Jurkat, Clone E6-1 (cell line): Measurements from ENCODE around the gene NUMB.
"Not testable (repeated sequence)": the region's sequence is repeated elsewhere in the genome, so short reads cannot be mapped to it uniquely, and the experiment has no call there.

Experiments used
- DNase-seq: peaks from one replicate; pipeline ENCODE4 v3.0.0-alpha.2; 2011; ENCODE audit warnings: low read depth, low spot score
- H3K4me3 ChIP-seq: 2 replicates; pipeline ENCODE4 v1.5.1; 2011; ENCODE audit warnings: mild to moderate bottlenecking, low read length, control low read depth, moderate library complexity

Gene NUMB

GRCh38 chr14:73313151-73313550 is 145.2 kb downstream of the NUMB start:
- DNase-seq, result no peak
- H3K4me3 ChIP-seq, result no peak overlapping the region

- no peak overlapping the region for H3K4me3 ChIP-seq
- peak; percentile 32 for DNase-seq
Observed at GRCh38 chr14:73312687-73313086, 145.7 kb downstream of the NUMB start.

DNA sequence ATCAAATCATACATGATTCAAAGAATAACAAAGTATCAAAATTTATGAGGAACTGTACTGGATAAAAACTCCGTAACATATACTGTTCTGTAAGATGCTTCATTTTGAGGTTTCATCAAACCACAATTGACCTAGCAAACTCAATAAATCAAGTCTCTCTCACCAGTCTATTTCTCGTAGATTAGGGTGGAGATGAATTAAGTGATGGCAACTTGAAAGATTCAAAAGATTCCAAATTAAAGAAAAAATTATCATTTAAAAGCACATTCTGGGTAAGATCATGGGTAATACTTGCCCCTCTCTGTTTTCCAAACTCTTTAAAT is 146.7 kb downstream of the NUMB start:
- no peak for DNase-seq
- no peak overlapping the region for H3K4me3 ChIP-seq

GRCh38 chr14:73309207-73309606 is 149.1 kb downstream of the NUMB start:
- not testable (repeated sequence) for H3K4me3 ChIP-seq, DNase-seq

DNA sequence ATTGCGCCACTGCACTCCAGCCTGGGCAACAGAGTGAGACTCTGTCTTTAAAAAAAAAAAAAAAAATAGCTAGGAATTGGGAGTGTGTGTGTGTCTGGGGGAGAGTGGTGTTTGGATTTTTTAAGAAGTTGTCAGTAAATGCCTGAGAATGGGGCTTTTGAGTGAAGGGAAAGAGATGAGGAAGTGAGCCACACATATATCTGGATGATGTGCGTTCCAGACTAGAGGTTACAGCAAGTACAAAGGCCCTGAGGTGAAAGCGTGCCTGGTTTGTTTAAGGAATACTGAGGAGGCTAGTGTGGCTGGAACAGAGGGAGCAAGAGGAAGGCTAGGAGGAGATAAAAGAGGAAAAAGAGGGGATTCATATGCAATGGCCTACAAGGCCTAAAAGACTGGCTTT is 151.1 kb downstream of the NUMB start:
- DNase-seq, result no peak

DNA sequence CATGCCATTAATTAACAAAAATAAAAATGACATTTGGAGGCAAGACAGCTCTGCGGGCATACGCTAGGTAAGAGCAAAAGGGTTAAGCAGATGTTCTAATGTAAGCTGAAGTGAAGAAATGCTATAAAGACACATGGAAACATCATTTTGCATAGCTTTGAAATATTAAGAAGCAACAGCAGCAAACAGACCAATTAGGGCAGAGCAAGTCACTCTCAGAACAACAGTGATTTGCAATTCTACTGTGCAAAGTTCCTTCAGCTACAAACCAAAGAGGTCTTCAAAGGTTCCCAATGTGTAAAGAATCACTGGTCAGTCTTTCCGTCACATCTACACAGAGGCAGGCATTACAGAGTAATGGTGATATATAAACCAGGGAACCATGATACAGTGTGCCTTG is 152.8 kb downstream of the NUMB start:
- no peak for DNase-seq
- H3K4me3 ChIP-seq, result no peak overlapping the region

More for the DNA sequence above, 151.1 kb downstream of the NUMB start:
- no peak overlapping the region for H3K4me3 ChIP-seq

DNA sequence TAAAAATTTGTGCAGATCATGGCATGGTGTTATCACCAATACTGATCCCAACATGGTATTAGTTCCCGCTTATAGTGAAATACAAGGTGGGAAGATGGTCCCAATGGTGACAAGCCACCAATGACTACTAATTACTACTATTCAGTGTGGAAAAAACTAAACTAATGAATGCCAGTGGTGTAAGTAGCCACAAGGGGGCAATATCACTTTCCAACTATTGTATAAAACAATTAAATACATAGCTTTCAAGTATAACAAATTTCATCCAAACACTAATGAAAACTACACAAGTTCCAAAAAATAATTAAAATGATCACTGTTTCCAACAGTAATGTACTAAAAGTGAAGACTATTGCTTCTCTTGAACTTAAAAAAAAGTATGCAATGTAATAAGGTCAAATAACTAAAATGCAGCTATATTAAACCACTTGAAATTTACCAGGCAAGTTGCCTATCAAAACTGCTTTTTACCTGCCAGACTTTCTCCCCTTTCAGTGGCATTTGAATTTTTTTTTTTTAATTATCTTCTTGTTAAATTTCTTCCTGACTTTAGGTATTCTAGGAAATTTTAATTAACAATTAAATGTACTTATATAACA is 163.0 kb downstream of the NUMB start:
- DNase-seq, result peak; percentile 31
- H3K4me3 ChIP-seq, result no peak overlapping the region

DNA sequence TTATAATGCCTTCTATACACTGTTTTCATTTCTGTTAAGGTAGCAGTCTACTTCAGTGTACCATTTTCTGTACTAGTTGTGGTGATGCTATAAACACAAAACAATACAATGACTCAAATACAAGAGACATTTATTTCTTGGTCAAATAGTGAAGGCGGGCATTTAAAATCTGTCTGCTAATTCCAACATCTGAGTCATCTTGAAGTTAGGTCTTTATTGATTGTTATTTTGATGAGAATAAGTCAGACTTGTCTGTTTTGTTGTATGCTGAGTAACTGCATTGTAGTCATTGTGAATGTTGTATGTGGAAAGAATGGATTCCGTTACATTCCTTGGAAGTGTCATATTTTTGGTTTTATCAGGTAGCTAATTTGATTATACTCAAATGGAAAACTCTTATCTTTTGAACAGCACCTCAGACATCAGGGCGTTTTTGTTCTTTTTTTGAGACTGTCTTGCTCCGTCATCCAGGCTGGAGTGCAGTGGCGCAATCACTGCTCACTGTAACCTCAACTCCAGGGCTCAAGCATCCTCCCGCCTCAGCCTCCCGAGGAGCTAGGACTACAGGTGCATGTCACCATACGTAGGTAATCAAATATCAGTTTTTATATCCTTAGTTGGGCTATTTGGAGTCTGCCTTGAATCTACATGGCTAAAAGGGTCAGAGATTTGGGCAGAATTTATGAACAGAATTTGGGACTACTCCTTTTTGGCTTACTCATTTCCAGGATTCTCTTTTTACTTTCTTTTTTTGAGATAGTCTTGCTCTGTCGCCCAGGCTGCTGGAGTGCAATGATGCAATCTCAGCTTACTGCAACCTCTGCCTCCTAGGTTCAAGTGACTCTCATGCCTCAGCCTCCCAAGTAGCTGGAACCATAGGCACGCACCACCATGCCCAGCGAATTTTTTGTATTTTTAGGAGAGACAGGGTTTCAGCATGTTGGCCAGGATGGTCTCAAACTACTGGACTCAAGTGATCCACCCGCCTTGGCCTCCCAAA is 164.3 kb downstream of the NUMB start:
- no peak overlapping the region for H3K4me3 ChIP-seq
- DNase-seq, result no peak

DNA sequence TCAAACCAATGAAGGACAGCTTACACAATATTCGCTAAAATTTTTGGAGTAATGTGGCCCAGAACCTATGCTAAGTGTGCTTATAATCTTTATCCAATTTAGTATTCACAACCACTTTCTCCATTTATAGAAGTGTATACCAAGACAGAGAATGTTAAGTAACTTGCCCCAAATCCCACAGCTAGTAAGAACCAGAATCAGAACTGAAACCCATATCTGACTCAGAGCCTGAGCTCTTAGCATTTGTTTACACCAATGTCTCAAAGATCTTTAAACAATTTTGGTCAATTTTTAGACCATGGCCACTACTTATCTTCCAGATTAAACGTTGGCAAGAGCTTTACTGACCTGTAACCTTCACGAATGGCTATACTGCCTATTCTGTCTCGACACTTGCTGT is 168.1 kb downstream of the NUMB start:
- DNase-seq, result no peak
- H3K4me3 ChIP-seq, result no peak overlapping the region

- DNase-seq, result no peak
- H3K4me3 ChIP-seq, result no peak overlapping the region
Observed at GRCh38 chr14:73289729-73290128, 168.6 kb downstream of the NUMB start.

DNA sequence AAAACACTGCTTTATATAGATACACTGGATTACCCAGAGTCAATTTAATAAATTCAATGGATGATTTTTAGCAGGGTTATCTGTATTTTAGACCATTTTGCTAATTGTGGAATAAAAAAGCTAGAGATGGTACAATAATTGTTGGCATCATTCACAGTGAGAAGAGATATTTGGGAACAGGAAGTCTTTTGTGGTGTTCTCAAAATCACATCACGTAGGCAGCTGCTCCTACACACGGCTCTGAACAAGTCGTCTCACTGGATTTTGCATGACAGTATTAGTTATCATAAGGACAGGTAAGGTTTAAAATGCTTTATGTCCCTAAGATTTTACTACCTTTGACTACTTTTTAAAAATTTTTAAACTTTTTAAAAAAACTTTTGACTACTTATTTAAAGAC is 169.0 kb downstream of the NUMB start:
- no peak overlapping the region for H3K4me3 ChIP-seq
- DNase-seq, result peak; percentile 15

DNA sequence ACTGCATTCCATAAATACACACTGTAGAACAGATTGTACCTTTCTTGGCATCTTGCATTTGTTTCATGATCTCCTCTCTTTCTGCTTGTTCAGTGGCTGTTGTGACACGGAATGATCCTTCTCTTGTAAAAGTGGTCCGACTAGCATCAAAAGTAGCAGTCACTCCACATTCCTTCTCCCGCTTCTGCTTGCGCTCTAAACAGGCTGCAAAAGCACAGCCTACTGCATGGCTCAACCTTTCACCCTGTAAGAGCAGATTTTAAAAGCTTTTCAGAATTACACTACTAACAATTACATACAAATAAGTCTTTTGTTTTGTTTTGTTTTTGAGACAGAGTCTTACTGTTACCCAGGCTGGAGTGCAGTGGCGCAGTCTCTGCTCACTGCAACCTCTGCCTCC is 171.3 kb downstream of the NUMB start:
- no peak overlapping the region for H3K4me3 ChIP-seq
- no peak for DNase-seq

DNA sequence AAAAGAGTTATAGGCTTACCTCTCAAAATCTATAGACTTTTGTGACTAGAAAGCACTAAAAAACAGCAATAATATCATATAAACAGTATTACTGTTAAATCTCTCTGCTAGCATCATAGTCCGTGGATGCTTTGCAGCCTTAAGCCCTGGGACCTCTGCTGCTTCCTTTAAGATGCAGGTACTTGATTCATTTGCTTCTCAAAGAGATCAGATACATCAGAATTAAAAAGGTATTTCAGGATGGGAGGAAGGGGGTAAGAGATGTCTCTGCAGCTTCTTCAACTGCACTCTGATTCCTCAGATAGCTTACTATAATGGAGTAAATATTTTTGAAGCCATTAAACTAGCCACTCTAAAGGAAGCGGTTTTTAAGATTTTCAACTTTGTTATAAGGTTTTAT is 171.7 kb downstream of the NUMB start:
- H3K4me3 ChIP-seq, result no peak overlapping the region
- no peak for DNase-seq

GRCh38 chr14:73285979-73286378 is 172.4 kb downstream of the NUMB start:
- no peak for DNase-seq
- no peak overlapping the region for H3K4me3 ChIP-seq

- DNase-seq, result no peak
- H3K4me3 ChIP-seq, result no peak overlapping the region
Observed at GRCh38 chr14:73283608-73284379, 174.6 kb downstream of the NUMB start.

DNA sequence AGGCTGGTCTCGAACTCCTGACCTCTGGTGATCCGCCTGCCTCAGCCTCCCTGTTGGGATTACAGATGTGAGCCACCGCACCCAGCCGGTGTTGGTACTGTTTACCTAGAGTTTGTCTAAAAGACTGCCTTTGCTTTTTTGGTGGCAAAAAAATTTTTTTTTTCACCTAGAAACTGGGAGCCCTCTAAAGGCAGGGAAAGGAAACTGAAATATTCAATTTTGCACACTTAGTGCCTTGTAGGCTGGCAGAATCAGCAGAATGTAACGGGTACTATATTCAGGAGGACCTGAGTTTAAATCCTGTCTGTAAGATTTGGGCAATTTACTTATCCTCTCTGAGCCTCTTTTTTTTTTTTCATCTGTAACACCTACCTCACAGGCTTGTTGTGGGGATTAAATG is 177.4 kb downstream of the NUMB start:
- H3K4me3 ChIP-seq, result no peak overlapping the region
- no peak for DNase-seq

DNA sequence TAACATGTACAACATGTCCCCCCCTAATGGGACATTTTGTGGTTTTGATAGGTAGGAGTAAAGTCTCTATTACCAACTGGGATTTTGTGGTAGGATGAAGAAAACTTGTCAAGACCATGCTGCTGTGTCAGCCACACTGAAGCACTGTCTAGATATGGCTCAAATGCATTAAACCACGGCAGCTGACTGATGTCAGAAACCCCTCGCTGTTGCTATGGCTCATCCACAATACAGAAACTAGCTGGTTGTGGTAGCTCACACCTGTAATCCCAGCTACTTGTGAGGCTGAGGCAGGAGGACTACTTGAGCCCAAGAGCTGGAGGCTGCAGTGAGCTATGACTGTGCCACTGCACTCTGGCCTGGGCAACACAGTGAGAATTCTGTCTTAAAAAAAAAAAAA is 181.0 kb downstream of the NUMB start:
- DNase-seq, result no peak

GRCh38 chr14:73276836-73277235 is 181.5 kb downstream of the NUMB start:
- no peak for DNase-seq
- H3K4me3 ChIP-seq, result no peak overlapping the region

More for the DNA sequence above, 181.0 kb downstream of the NUMB start:
- H3K4me3 ChIP-seq, result no peak overlapping the region

GRCh38 chr14:73273799-73274198 is 184.5 kb downstream of the NUMB start:
- DNase-seq, result no peak

DNA sequence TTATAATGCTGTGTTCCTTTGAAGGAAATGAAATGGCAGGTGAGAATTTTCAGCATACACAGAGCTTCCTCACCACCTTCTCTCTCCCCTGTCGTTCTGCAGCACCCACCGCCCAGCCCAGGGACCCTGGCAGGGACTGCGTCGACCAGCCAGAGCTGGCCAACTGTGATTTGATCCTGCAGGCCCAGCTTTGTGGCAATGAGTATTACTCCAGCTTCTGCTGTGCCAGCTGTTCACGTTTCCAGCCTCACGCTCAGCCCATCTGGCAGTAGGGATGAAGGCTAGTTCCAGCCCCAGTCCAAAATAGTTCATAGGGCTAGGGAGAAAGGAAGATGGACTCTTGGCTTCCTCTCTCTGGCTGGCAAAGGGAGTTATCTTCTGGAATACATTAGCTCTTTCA is 186.0 kb downstream of the NUMB start:
- no peak overlapping the region for H3K4me3 ChIP-seq
- DNase-seq, result no peak

More at GRCh38 chr14:73273799-73274198, 184.5 kb downstream of the NUMB start:
- no peak overlapping the region for H3K4me3 ChIP-seq
